Neural progenitor cell (in vitro differentiated cells): Measurements from ENCODE around the gene PUS10. TPM values are rescaled to one million over a fixed set of nuclear protein-coding genes. Genes with fewer than 3 reads are reported as not detected.

Source experiments
- DNase-seq: peaks from one replicate; pipeline ENCODE4 v3.0.0-alpha.2; 2016; ENCODE audit warnings: low spot score
- H2AFZ ChIP-seq: fragments of 200-600 bp; sonication (generic); replicated peaks from 2 replicates; pipeline ENCODE4 v1.6.1; 2016; ENCODE audit warnings: antibody characterized with exemption
- H3F3A ChIP-seq: fragments of 200-600 bp; sonication (generic); 2 replicates; pipeline ENCODE4 v1.6.1; 2016; ENCODE audit warnings: antibody characterized with exemption, low read depth
- H3K27ac ChIP-seq: fragments of 200-600 bp; sonication (generic); 2 replicates; pipeline ENCODE4 v1.5.1; 2016; ENCODE audit warnings: mild to moderate bottlenecking
- H3K27me3 ChIP-seq: fragments of 200-600 bp; sonication (generic); 2 replicates; pipeline ENCODE4 v1.6.1; 2016; ENCODE audit warnings: mild to moderate bottlenecking, moderate library complexity
- H3K36me3 ChIP-seq: fragments of 200-600 bp; sonication (generic); 2 replicates; pipeline ENCODE4 v1.5.1; 2016
- H3K4me1 ChIP-seq: fragments of 200-600 bp; sonication (generic); 2 replicates; pipeline ENCODE4 v1.6.1; 2016; ENCODE audit warnings: mixed run types
- H3K4me2 ChIP-seq: fragments of 200-600 bp; sonication (generic); 2 replicates; pipeline ENCODE4 v1.6.1; 2016
- H3K4me3 ChIP-seq: fragments of 200-600 bp; sonication (generic); 2 replicates; pipeline ENCODE4 v1.5.1; 2016
- H3K79me2 ChIP-seq: fragments of 200-600 bp; sonication (generic); 2 replicates; pipeline ENCODE4 v1.6.1; 2016; ENCODE audit warnings: low read depth
- H3K9ac ChIP-seq: fragments of 200-600 bp; sonication (generic); 2 replicates; pipeline ENCODE4 v1.6.1; 2016
- H3K9me3 ChIP-seq: fragments of 200-600 bp; sonication (generic); 2 replicates; pipeline ENCODE4 v1.5.1; 2016; ENCODE audit warnings: low read depth
- H4K20me1 ChIP-seq: fragments of 200-600 bp; sonication (generic); 2 replicates; pipeline ENCODE4 v1.6.1; 2016; ENCODE audit warnings: low read depth
- H3K27ac Mint-ChIP-seq: 3 replicates; pipeline ENCODE4 v1.8.0; 2021; ENCODE audit warnings: mixed read lengths
- H3K27me3 Mint-ChIP-seq: 2 replicates; pipeline ENCODE4 v1.8.0; 2022; ENCODE audit warnings: low read depth, mild to moderate bottlenecking, inconsistent platforms, moderate library complexity, mixed read lengths; ENCODE audit not compliant: insufficient read depth
- H3K36me3 Mint-ChIP-seq: 3 replicates; pipeline ENCODE4 v1.8.0; 2021; ENCODE audit warnings: mixed read lengths
- H3K4me1 Mint-ChIP-seq: 3 replicates; pipeline ENCODE4 v1.8.0; 2021; ENCODE audit warnings: mixed read lengths
- H3K4me3 Mint-ChIP-seq: 3 replicates; pipeline ENCODE4 v1.8.0; 2021; ENCODE audit warnings: mild to moderate bottlenecking, moderate library complexity, mixed read lengths
- H3K9me3 Mint-ChIP-seq: 3 replicates; pipeline ENCODE4 v1.8.0; 2020; ENCODE audit warnings: mixed read lengths
- CTCF ChIP-seq: fragments of 200-600 bp; sonication (generic); IDR thresholded peaks from 2 replicates; pipeline ENCODE4 v1.5.1; 2017; ENCODE audit warnings: antibody characterized with exemption, mild to moderate bottlenecking
- EZH2 ChIP-seq: fragments of 200-600 bp; sonication (generic); IDR thresholded peaks from 2 replicates; pipeline ENCODE4 v1.6.1; 2017; ENCODE audit warnings: antibody characterized with exemption, mild to moderate bottlenecking, moderate library complexity
- EZH2phosphoT487 ChIP-seq: fragments of 200-600 bp; sonication (generic); IDR thresholded peaks from 2 replicates; pipeline ENCODE4 v1.6.1; 2017; ENCODE audit warnings: antibody characterized with exemption
- total RNA-seq: library from RNA; depleted of rRNA; stranded (reverse); fragments of >200 nt; gene quantifications from 2 replicates; pipeline ENCODE4 v1.2.3, GENCODE V29; 2015; ENCODE audit warnings: low replicate concordance

Gene PUS10
- total RNA-seq, 1 donor from 2014 or later: 11.3 TPM

GRCh38 chr2:60998628-60999545 lies 19.2 kb downstream of the PUS10 start:
- no peaks in the 10 kb centered on the region for H3K79me2 ChIP-seq
- H3K27me3 ChIP-seq: no peaks in the 10 kb centered on the region
- peaks cover 2% of the 10 kb centered on the region for H3K27me3 Mint-ChIP-seq
- no peak overlapping the region for H2AFZ ChIP-seq
- no peaks in the 10 kb centered on the region for H3K4me1 Mint-ChIP-seq
- no peak for TF ChIP-seq EZH2phosphoT487
- TF ChIP-seq CTCF: peak; percentile 83
- H3K36me3 Mint-ChIP-seq: peaks cover 4% of the 10 kb centered on the region
- no peak overlapping the region for H3K4me3 Mint-ChIP-seq
- H3K4me1 ChIP-seq: no peaks in the 10 kb centered on the region
- H3K27ac Mint-ChIP-seq: no peak overlapping the region
- H3K9me3 Mint-ChIP-seq: no peaks in the 10 kb centered on the region
- no peak overlapping the region for H3K4me3 ChIP-seq
- peak; percentile 54 for DNase-seq
- no peaks in the 10 kb centered on the region for H3K9me3 ChIP-seq
- H4K20me1 ChIP-seq: no peaks in the 10 kb centered on the region
- H3K9ac ChIP-seq: no peak overlapping the region
- H3K4me2 ChIP-seq: no peak overlapping the region
- H3F3A ChIP-seq: no peaks in the 10 kb centered on the region
- H3K27ac ChIP-seq: no peak overlapping the region
- no peaks in the 10 kb centered on the region for H3K36me3 ChIP-seq

- no peak for DNase-seq
- Mint-ChIP-seq H3K27ac (no peak overlapping the region), H3K4me1 (no peaks in the 10 kb centered on the region), H3K36me3 (peaks cover 10% of the 10 kb centered on the region), H3K4me3 (no peak overlapping the region), H3K27me3 (no peaks in the 10 kb centered on the region), H3K9me3 (peaks cover 20% of the 10 kb centered on the region)
- Histone ChIP-seq H3K36me3 (no peaks in the 10 kb centered on the region), H3K79me2 (no peaks in the 10 kb centered on the region), H2AFZ (no peak overlapping the region), H4K20me1 (no peaks in the 10 kb centered on the region), H3K9me3 (peaks cover 4% of the 10 kb centered on the region), H3K9ac (no peak overlapping the region), H3K4me1 (no peaks in the 10 kb centered on the region), H3K27ac (no peak overlapping the region), H3K27me3 (no peaks in the 10 kb centered on the region), H3K4me3 (no peak overlapping the region), H3F3A (no peaks in the 10 kb centered on the region), H3K4me2 (no peak overlapping the region)
- TF ChIP-seq EZH2phosphoT487 (no peak), CTCF (no peak), EZH2 (no peak)
Observed at GRCh38 chr2:60994131-60994530, 23.9 kb downstream of the PUS10 start.

GRCh38 chr2:60992985-60993392 lies 25.1 kb downstream of the PUS10 start:
- no peak overlapping the region for H3K9ac ChIP-seq
- H3K9me3 ChIP-seq: peaks cover 4% of the 10 kb centered on the region
- TF ChIP-seq EZH2phosphoT487: no peak
- no peak for TF ChIP-seq EZH2
- no peak for TF ChIP-seq CTCF
- H3K4me3 ChIP-seq: no peak overlapping the region
- H4K20me1 ChIP-seq: no peaks in the 10 kb centered on the region
- no peak overlapping the region for H3K27ac Mint-ChIP-seq
- H3K36me3 ChIP-seq: no peaks in the 10 kb centered on the region
- H3K9me3 Mint-ChIP-seq: peaks cover 20% of the 10 kb centered on the region
- no peak overlapping the region for H3K4me2 ChIP-seq
- H3K4me1 ChIP-seq: no peaks in the 10 kb centered on the region
- no peak overlapping the region for H3K27ac ChIP-seq
- no peaks in the 10 kb centered on the region for H3K79me2 ChIP-seq
- peaks cover 10% of the 10 kb centered on the region for H3K36me3 Mint-ChIP-seq
- no peak for DNase-seq
- H2AFZ ChIP-seq: no peak overlapping the region
- no peaks in the 10 kb centered on the region for H3F3A ChIP-seq
- H3K27me3 Mint-ChIP-seq: peaks cover 2% of the 10 kb centered on the region
- H3K4me3 Mint-ChIP-seq: no peak overlapping the region
- H3K27me3 ChIP-seq: no peaks in the 10 kb centered on the region
- no peaks in the 10 kb centered on the region for H3K4me1 Mint-ChIP-seq
